HG03439 (cell line): ENCODE results near the gene RNF141.

ENCODE experiments used
- ATAC-seq: cut with Tn5 transposase; IDR thresholded peaks from one replicate; pipeline ENCODE4 v1.9.1; 2021; ENCODE audit warnings: mild to moderate bottlenecking, moderate library complexity; ENCODE audit not compliant: unreplicated experiment

Gene RNF141

DNA sequence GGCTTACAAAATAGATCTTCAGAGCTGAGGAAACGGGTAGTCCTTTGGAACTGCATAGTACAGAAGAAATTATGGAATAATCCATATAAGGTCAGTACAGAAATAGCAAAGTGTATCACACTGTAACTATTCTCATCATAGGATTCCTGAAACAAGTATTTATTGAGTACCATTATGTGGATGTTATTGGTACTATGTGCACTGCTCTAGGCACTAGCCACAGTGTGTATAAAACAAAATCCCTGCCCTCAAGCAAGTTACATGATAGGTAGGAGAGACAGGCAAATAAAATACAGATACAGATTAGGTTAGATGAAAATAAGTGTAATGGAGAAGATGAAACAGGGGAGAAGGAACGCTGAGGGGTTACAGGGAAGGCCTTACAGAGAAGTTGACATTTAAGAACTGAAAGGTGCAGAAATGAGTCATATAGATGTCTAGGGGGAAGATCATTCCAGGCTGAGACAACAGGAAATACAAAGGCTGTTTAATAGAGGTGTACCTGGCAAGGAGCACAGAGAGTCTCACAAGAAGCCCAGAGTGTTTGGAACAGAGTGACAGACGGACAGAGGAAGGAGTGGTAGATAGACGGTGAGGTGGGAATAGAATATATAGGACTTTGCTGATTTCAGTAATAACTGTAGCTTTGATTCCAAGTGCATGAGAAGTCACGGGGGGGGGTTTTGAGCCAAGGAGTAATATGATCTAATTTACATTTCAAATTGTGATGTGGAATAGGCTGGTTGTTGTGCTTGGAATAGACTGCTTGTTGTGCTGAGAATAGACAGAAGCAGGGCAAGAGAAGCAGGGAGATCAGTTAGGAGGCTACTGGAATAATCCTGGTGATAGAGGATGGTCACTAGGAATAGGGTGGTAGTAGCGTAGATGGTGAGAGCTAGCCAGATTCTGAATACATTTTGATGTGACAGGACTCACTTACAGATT is 13.7 kb downstream of the RNF141 start:
- ATAC-seq: no peak

DNA sequence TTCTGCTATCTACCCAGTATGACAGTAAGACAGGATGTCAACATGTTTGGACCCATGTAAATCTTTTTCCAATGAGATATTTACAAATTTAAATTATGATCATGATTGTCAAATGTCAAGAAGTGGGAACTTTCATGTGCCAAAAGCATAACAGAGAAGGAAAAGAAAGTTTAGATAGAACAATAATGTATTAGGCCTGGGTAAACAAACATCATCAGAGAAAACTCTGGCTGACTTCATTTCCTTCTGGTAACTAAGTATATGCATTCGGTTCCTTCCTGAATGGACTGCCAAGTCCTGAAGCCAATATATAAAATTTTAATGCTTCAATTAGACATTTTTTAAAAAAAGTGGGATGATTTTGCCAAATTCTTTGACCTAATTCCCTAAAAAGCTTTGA is 16.5 kb downstream of the RNF141 start:
- ATAC-seq: no peak

DNA sequence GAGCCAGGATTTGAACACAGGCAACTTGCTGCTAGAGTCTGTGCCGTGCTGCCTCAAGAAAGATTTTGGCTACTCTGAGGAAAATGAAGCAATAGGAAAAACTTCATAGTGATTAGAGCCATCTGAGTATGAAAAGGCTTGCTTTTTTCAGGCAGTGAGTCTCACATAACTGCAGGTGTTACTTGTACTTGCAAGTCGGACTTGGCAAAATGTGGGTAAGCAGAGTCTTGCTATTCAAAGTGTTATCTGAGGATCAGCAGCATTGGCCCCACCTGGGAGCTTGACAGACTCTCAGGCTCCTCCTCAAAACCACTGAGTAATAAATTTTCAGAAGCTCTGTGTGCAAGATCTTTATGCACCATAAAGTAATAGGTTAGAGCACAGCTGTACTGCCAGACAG is 18.1 kb downstream of the RNF141 start:
- ATAC-seq: no peak

DNA sequence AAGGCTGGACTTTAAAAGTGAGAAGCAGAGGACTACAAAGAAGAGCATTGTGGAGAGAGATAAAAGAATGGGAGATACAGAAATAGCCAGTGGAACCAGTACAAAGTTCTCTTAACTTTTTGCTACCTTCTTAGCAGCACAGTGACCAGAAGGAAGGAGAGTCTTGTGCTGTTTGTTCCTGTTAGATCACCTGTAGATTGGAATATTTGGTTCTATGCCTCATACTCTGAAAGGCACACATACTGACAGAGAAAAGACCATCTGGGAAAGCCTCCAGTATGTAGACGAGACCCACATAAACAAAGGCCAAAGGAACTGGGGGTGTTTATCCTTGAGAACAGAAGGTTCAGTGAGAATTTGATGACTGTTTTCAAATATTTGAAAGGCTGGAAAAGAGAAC is 18.7 kb downstream of the RNF141 start:
- no peak for ATAC-seq

DNA sequence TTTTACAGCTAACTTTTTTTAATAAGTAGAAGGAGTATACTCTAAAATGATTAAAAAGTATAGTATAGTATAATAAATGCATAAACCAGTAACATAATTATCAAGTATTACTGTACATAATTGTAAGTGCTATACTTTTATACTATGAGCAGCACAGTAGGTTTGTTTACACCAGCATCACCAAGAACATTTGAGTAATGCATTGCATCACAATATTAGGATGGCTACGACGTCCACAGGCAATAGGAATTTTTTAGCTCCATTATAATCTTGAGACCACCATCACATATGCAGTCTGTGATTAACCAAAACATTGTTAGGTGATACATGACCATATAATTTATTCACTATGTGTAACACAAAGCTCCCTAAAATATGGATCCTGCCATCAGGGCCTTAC is 20.4 kb downstream of the RNF141 start:
- no peak for ATAC-seq

DNA sequence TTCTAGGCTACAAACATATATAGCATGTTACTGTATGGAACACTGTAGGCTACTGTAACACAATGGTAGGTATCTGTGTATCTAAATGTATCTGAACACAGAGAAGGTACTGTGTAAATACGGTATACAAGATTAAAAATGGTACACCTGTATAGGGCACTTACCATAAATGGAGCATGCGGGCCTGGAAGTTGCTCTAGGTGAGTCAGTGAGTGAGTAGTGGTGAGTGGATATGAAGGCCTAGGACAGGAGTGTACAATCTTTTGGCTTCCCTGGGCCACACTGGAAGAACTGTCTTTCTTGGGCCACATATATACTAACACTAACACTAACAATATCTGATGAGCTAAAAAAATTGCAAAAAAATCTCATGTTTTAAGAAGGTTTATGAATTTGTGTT is 21.4 kb downstream of the RNF141 start:
- no peak for ATAC-seq

DNA sequence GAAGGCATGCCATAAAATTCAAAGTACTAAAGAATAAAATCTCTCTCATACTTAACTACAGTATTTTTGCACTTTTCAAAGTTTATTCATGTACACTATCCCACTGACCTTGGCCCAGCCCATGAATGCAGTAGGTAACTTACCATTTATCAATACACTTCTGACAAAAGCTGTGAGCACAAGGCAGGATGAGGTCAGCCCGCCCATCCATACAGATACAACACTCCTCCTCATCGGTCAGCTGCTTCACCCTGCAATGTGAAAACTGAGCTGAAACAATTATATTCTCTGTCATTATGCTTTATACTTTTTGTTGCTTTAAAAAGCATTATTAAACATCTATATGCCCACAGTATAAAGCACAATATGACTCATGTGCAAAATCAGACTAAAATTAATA is 22.1 kb downstream of the RNF141 start:
- no peak for ATAC-seq

DNA sequence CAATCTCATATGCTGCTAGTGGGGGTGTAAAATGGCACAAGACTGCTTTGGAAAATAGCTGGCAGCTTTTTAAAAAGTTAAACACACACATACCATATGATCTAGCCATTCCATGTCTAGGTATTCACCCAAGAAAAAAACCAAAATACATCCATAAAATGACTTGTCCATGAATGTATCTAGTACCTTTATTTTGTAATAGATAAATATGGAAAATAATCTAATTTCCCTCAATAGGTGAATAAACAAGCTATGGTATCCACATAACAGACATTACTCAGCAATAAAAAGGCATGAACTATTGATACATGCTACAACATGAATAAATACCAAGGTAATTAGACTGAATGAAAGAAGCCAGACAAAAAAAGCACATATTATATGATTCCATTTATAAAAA is 22.9 kb downstream of the RNF141 start:
- ATAC-seq: no peak

DNA sequence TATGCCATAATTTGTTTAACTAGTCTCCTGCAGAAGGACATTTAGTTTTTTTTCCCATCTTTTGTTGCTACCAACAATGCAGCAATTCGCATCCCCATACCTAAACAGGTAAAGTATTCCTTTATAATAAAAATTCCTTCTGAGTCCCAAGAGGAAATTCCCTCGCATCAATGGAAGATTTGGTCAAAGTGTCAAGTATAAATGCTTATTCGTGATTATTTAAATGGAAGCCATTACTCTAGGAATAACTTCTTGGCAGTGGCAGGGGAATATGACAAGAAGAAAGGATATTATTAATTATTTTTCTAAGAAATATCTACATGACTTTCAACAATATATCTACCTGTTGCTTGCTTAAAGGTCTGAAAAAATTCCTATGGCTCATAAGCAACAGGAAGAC is 25.6 kb downstream of the RNF141 start:
- no peak for ATAC-seq

DNA sequence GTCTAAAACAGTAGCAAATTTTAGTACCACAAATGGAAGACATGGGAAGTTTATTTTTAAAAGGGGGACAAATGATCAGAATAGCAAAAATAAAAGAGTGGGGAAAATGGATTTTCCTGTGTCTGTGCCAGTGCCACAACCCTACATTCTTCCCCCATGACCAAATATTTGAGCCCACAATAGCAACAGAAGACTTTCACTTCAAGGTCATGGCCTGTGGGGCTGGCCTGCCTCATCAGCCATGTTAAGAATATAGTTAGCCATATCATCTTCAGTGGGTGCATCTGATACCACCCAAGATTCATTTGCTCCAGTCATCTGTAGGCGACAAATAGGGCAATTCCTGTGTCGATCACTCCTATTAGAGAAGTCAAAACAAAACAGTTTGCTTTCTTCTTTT is 26.3 kb downstream of the RNF141 start:
- no peak for ATAC-seq

DNA sequence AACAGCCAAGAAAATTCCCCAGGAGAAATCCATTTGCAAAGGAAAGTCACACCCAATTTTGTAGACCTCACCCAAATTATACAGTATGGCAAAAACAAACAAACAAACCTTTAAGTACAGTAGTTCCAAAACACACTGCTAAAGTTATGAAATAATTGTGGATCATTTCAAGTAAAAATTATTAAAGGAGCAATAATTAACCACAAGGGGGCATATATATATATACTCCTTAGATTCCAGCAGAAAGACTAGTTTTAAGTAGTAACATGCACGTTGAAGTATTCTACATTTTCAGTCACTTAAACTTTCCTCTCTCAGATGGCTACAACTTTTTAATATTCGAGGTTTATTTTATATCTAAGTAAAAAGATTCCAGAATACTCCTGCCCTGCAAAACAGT is 26.8 kb downstream of the RNF141 start:
- ATAC-seq: no peak

DNA sequence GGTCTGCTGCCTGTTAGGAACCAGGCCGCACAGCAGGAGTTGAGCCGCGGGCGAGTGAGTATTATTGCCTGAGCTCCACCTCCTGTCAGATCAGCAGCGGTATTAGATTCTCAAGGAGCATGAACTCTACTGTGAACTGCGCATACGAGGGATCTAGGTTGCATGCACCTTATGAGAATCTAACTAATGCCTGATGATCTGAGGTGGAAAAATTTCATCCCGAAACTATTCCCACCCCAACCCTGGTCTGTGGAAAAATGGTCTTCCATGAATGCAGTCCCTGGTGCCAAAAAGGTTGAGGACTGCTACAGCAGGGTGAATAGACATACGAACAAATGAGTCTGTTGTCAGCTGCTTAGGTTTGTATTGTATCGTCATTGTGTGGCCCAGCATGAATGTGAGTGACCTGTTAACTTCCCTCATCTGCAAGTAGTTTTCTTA is 29.8 kb downstream of the RNF141 start:
- no peak for ATAC-seq

DNA sequence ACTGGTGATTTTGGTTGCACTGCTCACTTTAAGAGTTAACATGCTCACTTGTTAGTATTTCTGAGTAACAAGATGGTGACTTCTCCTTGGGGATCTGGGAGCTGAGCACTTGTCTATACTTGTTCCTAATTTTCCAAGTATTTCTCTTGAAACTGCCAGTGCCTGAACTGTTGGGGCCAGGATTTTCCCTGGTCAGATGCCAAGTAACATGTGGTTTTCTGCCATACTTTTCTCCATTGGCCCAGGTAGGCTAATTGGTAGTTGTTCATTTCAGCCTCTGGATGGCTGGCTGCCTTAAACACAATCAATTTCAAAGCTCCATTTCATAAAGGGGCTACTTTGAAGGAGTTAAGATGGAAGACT is 35.0 kb downstream of the RNF141 start:
- no peak for ATAC-seq

DNA sequence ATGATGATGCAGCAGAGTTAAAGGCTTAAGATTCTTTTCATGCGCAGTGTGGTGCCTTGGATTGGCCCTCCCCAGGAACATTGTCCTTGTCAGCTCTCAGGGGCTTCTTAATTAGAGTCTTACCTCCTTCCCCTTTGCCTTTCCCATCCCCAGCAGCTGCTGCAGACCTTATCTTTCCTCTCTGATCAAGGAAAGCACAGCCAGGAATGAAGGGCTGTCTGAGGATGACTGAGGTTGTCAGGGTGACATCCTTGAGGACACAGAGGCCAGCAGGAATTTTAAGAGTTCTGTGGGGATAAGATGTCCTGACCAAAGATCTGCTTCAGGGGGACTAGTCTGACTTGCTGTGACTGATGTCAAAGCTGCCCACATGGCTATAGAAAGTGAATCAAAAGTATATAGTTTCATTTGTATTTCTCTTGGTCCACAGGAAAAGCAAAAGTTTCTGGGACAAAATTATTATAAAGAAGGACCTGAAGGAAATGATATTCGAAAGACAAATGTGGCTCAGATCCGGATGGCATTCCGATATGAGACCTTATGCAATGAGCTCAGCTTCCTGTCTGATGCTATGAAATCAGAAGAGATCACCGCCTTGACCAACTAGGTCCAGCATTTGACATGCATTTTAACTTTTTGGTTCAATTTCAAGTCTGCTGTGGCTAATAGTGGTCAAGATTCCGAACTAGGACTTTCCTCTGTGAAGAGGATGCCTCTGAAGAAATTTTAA is 35.5 kb downstream of the RNF141 start:
- ATAC-seq: no peak

DNA sequence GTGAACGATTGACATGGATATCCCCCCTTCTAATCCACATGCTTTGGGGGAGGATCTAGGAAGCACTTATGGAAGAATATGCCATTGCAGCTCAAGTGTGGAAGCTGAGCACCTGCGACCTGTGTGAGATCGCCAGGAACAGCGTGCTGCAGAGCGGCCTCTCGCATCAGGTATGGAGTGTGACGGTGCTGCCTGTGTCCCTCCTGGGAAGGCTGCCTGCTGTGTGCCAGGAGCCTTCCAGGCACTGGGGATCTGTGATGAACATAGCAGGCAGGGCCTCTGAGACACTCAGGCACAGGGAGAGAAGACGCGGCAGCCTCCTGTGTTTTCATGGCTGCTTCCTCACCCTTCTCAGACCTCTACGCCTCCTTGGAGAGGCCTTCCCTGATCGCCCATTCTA is 36.5 kb downstream of the RNF141 start:
- no peak for ATAC-seq

DNA sequence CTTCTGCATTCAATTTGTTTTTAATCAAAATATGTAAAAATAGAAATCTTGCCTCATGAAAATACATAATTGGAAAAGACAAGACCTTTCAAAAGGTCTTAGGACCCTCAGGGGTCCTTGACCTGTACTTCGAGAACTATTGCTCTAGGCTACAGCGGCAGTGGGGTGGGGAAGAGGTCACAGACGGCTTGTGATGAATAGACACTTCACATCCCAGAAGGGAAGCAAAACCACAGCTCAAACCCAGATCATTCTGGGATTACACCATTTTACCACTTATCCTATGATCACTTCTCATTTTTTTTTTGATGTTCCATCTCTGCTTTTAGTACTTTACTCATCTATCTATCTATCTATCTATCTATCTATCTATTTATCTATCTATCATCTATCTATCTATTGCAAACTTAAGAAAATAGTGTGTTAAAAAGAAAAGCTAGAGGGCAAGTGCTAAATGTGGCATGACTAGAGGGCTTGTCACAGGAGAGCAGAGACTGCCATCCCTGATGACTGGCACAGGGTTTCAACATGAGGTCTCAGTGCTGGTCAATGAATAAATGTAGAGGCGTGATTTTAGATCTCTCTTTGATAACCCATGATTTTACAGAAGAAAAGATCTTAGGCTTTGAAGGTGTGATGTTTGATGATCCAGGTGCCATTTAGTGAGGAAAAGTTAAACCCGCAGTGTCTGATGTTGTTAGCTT is 37.1 kb downstream of the RNF141 start:
- no peak for ATAC-seq

DNA sequence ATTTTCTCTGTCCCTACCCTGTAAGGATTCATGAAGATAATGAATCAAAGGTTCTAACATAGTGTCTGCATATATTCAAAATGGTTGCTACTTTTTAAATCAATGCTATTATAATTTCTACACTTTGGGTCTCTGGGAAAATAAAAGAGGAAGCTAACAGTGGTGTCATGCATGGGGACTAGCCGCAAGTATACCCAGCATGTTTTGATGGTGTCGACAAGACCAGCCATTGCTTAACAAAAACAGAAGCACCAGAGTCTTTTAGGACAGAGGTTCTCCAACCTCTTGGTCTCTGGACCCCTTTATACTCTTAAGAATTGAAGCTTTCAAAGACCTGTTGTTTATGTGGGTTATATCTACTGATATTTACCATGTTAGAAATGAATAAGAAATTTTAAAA is 37.8 kb downstream of the RNF141 start:
- ATAC-seq: no peak

DNA sequence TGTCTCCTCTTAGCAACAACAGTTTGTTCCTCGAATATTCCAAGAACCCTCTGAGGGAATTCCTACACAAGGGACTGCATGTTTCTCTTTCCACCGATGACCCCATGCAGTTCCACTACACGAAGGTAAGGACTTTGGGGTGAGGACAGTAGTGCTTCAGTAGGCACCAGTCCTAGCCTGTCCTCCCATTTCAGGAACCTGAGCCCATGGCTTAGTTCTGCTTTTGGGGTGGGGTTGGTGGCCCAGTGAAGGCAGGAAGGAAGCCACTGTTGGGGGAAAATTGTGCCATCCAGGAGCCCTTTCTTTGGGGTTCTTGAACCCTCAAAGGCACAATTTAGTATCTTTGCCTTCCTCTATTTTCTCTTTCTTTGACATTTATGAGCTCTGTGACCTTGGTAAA is 38.2 kb downstream of the RNF141 start:
- no peak for ATAC-seq

DNA sequence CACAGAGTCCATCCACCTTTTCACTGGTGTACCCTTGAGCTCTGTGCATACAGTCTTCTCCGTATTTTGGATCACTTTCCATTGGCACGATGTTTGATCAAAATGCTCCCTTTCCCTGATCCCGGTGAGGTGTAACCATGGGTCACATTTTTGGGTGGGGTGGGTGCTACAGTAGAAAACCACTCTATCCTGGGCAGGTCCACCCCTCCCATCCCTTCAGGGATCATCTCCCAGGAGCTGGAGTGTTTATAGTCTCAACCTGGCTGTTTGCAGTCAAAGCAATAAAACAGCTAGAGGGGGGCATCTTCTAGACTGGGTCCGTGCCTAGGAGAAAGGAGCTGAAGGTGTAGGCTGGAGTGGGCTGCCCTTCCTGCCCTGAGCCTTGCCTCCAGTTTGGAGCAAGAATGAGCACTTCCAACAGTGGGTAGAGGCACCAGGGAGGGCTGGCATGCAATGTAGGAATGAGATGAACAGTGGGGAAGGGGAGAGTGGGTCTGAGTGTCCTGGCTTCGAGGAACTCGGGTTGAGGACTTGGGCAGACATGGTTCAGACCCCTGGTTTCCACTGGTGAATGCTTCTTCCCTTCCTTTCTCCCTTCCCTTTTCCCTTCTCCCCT is 38.8 kb downstream of the RNF141 start:
- no peak for ATAC-seq

DNA sequence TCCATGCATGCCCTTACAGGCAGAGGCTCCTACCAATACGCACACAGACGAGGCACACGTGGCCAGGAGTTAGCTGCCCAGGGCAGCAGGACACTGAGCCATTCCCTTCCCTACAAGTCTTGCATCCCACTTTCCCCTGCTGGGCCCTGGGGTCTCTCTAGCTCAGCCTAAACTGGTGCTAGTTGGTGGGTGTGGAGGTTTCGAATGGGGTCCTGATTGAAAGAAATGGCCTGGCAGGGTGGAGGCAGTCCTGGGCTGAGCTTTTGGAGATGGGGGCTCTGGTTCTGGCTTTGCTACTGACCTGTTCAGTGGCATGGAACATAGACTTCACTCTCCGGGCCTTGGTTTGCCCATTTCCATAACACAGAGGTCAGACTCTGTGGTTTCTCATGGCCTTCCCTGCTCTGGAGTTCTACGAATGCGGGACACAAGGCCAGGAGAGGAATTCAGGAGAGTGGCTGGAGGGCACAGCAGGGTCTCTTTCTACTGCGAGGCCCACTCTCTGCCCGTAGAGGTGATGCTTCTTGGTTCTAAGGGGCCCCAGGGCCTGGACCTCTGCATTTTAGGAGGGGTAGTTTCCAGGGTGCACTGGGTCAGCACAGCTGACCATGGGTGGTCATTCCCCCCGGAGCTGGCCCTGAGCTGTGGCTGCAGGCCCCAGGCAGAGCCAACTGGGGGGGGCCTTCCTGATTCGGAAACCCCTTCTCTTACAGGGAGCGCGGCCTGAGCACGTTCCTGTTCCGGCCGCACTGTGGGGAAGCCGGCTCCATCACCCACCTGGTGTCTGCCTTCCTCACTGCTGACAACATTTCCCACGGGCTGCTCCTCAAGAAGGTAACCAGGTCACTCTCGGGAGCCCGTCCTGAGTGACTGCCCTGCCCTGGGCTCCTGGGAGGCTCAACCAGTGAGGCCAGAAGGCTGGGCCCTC is 40.0 kb downstream of the RNF141 start:
- ATAC-seq: no peak
